Right atrium auricular region (tissue), 2 donors: Measurements from ENCODE around the gene RNF126. TPM values are rescaled to one million over a fixed set of nuclear protein-coding genes. Genes with fewer than 3 reads are reported as not detected.

ENCODE experiments used
- DNase-seq: peaks from one replicate; pipeline ENCODE4 v3.0.0-alpha.2; 2019; ENCODE audit warnings: low spot score
- H3K27ac ChIP-seq, 2 donors: fragments of 200-600 bp; sonication (generic); 1 replicate in 1 of 2; 2 replicates in 1 of 2; pipeline ENCODE4 v1.5.1; 2016 to 2019
- H3K27me3 ChIP-seq, 2 donors: fragments of 200-600 bp; sonication (generic); one replicate each; pipeline versions ENCODE4 v1.5.1 to v1.6.0; 2017 to 2019
- H3K36me3 ChIP-seq: fragments of 200-600 bp; sonication (generic); one replicate; pipeline ENCODE4 v1.5.1; 2016
- H3K4me1 ChIP-seq, 2 donors: fragments of 200-600 bp; sonication (generic); one replicate each; pipeline versions ENCODE4 v1.5.1 to v1.6.0; 2017 to 2019
- H3K4me3 ChIP-seq, 2 donors: fragments of 200-600 bp; sonication (generic); 1 replicate in 1 of 2; 2 replicates in 1 of 2; pipeline ENCODE4 v1.5.1; 2017 to 2019; ENCODE audit warnings: mild to moderate bottlenecking in 1 of 2, moderate library complexity in 1 of 2
- H3K9me3 ChIP-seq, 2 donors: fragments of 200-600 bp; sonication (generic); one replicate each; pipeline ENCODE4 v1.5.1; 2019
- total RNA-seq, 2 donors: library from RNA; depleted of rRNA; stranded (reverse); fragments of >200 nt; gene quantifications; one replicate each; pipeline ENCODE4 v1.1.0, GENCODE V29; 2016
- TF ChIP-seq, protein P1 (sequence below), 2 donors: fragments of 200-600 bp; sonication (generic); IDR thresholded peaks; one replicate each; pipeline ENCODE4 v1.5.1; 2019; ENCODE audit warnings: antibody characterized with exemption in 2 of 2

RNF126 gene
- total RNA-seq, 2 donors from 2014 or later, result 53.3 to 68.5 TPM

DNA sequence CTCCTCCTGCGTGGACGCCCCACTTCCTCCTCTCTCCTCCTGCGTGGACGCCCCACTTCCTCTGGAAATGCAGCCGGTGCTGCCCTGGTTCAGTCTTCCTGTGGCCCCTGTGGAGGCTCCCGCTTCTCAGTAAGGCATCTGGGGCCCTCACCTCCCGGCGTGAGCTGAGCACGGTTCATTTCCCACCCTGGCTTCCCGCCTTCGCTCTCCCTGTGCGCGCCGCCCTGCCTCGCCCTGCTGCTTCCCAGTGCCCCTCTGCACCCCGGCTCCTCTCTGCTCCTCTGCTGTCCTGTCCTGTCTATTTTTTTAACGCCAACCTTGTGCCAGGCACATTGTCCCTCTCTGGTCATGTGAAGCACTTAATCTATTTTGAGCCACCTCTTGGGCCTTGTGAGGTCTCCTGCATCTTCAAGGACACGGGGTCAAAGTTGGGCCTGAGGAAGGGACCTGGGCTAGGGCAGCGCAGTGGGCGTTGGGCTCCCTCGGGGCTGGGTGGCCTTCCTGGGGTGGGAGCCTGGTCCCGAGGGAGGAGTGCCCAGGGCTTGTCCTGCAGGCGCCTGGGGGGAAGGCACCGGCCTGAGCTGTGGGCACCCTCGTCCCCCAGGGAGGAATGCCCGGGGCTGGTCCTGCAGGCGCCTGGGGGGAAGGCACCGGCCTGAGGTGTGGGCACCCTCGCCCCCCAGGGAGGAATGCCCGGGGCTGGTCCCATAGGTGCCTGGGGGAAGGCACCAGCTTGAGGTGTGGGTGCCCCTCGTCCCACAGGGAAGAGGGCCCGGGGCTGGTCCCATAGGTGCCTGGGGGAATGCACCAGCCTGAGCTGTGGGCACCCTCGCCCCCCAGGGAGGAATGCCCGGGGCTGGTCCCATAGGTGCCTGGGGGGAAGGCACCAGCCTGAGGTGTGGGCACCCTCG lies 60.4 kb downstream of the RNF126 start:
- no peaks in the 10 kb centered on the region for H3K36me3 ChIP-seq
- no peak for DNase-seq
- H3K27ac ChIP-seq, result no peak overlapping the region
- H3K9me3 ChIP-seq, result no peaks in the 10 kb centered on the region
- no peaks in the 10 kb centered on the region for H3K27me3 ChIP-seq
- H3K4me1 ChIP-seq, result no peaks in the 10 kb centered on the region
- TF ChIP-seq, protein P1, sequence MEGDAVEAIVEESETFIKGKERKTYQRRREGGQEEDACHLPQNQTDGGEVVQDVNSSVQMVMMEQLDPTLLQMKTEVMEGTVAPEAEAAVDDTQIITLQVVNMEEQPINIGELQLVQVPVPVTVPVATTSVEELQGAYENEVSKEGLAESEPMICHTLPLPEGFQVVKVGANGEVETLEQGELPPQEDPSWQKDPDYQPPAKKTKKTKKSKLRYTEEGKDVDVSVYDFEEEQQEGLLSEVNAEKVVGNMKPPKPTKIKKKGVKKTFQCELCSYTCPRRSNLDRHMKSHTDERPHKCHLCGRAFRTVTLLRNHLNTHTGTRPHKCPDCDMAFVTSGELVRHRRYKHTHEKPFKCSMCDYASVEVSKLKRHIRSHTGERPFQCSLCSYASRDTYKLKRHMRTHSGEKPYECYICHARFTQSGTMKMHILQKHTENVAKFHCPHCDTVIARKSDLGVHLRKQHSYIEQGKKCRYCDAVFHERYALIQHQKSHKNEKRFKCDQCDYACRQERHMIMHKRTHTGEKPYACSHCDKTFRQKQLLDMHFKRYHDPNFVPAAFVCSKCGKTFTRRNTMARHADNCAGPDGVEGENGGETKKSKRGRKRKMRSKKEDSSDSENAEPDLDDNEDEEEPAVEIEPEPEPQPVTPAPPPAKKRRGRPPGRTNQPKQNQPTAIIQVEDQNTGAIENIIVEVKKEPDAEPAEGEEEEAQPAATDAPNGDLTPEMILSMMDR (IDR thresholded peaks at IDR 0.05), result no peak
- no peak overlapping the region for H3K4me3 ChIP-seq

GRCh38 chr19:601790-602189 lies 61.2 kb downstream of the RNF126 start:
- no peak for DNase-seq
- Histone ChIP-seq H3K4me3 (no peak overlapping the region), H3K36me3 (no peaks in the 10 kb centered on the region), H3K4me1 (no peaks in the 10 kb centered on the region), H3K27me3 (no peaks in the 10 kb centered on the region), H3K9me3 (no peaks in the 10 kb centered on the region), H3K27ac (no peak overlapping the region)
- TF ChIP-seq, protein P1 (IDR thresholded peaks at IDR 0.05), result no peak

DNA sequence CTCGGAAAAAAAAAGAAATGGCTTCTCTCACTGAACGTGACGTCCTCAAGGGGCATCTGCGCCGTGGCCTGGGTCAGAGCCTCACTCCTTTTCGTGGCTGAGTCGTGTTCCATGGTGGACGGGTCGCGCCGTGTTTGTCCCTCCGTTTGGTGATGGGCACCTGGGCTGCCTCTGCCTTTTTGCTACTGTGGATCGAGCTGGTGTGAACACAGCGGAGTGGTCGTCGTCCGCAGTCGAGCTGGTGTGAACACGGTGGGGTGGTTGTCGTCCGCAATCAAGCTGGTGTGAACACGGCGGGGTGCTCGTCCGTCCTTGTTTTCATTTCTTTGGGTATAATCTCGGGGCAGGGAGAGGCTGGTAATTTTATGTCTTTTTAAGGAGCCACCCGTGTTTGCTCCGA lies 61.7 kb downstream of the RNF126 start:
- TF ChIP-seq, protein P1 (IDR thresholded peaks at IDR 0.05), result no peak
- Histone ChIP-seq H3K4me1 (no peaks in the 10 kb centered on the region), H3K36me3 (no peaks in the 10 kb centered on the region), H3K27me3 (no peaks in the 10 kb centered on the region), H3K4me3 (no peak overlapping the region), H3K27ac (no peak overlapping the region), H3K9me3 (no peaks in the 10 kb centered on the region)
- DNase-seq, result no peak

Other genes with a start within 250 kb of the RNF126 start
- gene SHC2, start 202.2 kb downstream of the RNF126 start, total RNA-seq, result 10 to 100 TPM in 1 of 2 donors, 1 to 10 TPM in 1; 9.6 to 26.8 TPM
- gene MADCAM1, start 166.7 kb downstream of the RNF126 start, total RNA-seq, result not detected
- gene TPGS1, start 155.7 kb downstream of the RNF126 start, total RNA-seq, result 10 to 100 TPM; 30.3 to 33.2 TPM
- gene CDC34, start 131.5 kb downstream of the RNF126 start, total RNA-seq, result 10 to 100 TPM; 55.8 to 75.0 TPM
- under 1 TPM in 1 of 2 donors, not detected in 1; 0.79 TPM for gene GZMM, start 119.2 kb downstream of the RNF126 start, total RNA-seq
- 1,000 to 10,000 TPM; 1,033 to 1,569 TPM for gene BSG, start 90.6 kb downstream of the RNF126 start, total RNA-seq
- gene HCN2, start 73.3 kb downstream of the RNF126 start, total RNA-seq, result 10 to 100 TPM in 1 of 2 donors, 1 to 10 TPM in 1; 1.4 to 11.1 TPM
- gene POLRMT, start 29.7 kb downstream of the RNF126 start, total RNA-seq, result 10 to 100 TPM; 24.5 to 30.4 TPM
- under 1 TPM; 0.35 to 0.37 TPM for gene FGF22, start 23.3 kb downstream of the RNF126 start, total RNA-seq
- 100 to 1,000 TPM in 1 of 2 donors, 10 to 100 TPM in 1; 64.4 to 437 TPM for gene FSTL3, start 13.2 kb upstream of the RNF126 start, total RNA-seq
- not detected for gene PRSS57, start 32.2 kb upstream of the RNF126 start, total RNA-seq
- 10 to 100 TPM; 28.7 to 64.9 TPM for gene PALM, start 45.7 kb upstream of the RNF126 start, total RNA-seq
- gene MISP, start 87.9 kb upstream of the RNF126 start, total RNA-seq, result 1 to 10 TPM in 1 of 2 donors, under 1 TPM in 1; 0.96 to 1.5 TPM
- gene PTBP1, start 134.2 kb upstream of the RNF126 start, total RNA-seq, result 10 to 100 TPM; 49.4 to 73.9 TPM
- gene PLPPR3, start 158.7 kb upstream of the RNF126 start, total RNA-seq, result not detected
- gene AZU1, start 164.6 kb upstream of the RNF126 start, total RNA-seq, result not detected
- gene PRTN3, start 177.8 kb upstream of the RNF126 start, total RNA-seq, result not detected
- under 1 TPM; 0.67 to 0.83 TPM for gene ELANE, start 189.1 kb upstream of the RNF126 start, total RNA-seq
- gene CFD, start 196.4 kb upstream of the RNF126 start, total RNA-seq, result 100 to 1,000 TPM; 133 to 652 TPM
- 10 to 100 TPM; 17.7 to 26.5 TPM for gene MED16, start 230.0 kb upstream of the RNF126 start, total RNA-seq
- gene RNU6-9, start 230.3 kb upstream of the RNF126 start, total RNA-seq, result not detected